NT2/D1 (cell line): Measurements from ENCODE around the gene SLC39A6.
"Not testable (repeated sequence)": the region's sequence is repeated elsewhere in the genome, so short reads cannot be mapped to it uniquely, and the experiment has no call there.

Experiments
- DNase-seq: peaks from one replicate; pipeline ENCODE4 v3.0.0-alpha.2; 2011; ENCODE audit warnings: low read depth, low spot score
- H3K27me3 ChIP-seq: 2 replicates; pipeline ENCODE4 v1.6.0; 2011; ENCODE audit warnings: mild to moderate bottlenecking; ENCODE audit not compliant: insufficient read length, insufficient read depth
- H3K36me3 ChIP-seq: 2 replicates; pipeline ENCODE4 v1.6.1; 2011; ENCODE audit warnings: mild to moderate bottlenecking, low read length, mixed read lengths; ENCODE audit not compliant: insufficient read depth, insufficient read length
- H3K4me1 ChIP-seq: 2 replicates; pipeline ENCODE4 v1.5.1; 2011; ENCODE audit not compliant: insufficient read depth, insufficient read length
- H3K4me3 ChIP-seq: 2 replicates; pipeline ENCODE4 v1.5.1; 2011; ENCODE audit warnings: low read depth; ENCODE audit not compliant: insufficient read length
- H3K9ac ChIP-seq: 2 replicates; pipeline ENCODE4 v1.6.0; 2011; ENCODE audit warnings: low read depth; ENCODE audit not compliant: insufficient read length
- H3K9me3 ChIP-seq: 2 replicates; pipeline ENCODE4 v1.5.1; 2011; ENCODE audit warnings: mild to moderate bottlenecking, low read length; ENCODE audit not compliant: insufficient read depth
- SUZ12 ChIP-seq: IDR thresholded peaks from 2 replicates; pipeline ENCODE4 v1.6.1; 2011; ENCODE audit not compliant: insufficient read length, insufficient read depth; ENCODE audit errors: extremely low read depth
- YY1 ChIP-seq: IDR thresholded peaks from 2 replicates; pipeline ENCODE4 v1.6.1; 2011; ENCODE audit not compliant: insufficient read length, insufficient read depth
- ZNF274 ChIP-seq: IDR thresholded peaks from 2 replicates; pipeline ENCODE4 v1.6.1; 2011; ENCODE audit warnings: mild to moderate bottlenecking, low read depth, low read length

The SLC39A6 gene

DNA sequence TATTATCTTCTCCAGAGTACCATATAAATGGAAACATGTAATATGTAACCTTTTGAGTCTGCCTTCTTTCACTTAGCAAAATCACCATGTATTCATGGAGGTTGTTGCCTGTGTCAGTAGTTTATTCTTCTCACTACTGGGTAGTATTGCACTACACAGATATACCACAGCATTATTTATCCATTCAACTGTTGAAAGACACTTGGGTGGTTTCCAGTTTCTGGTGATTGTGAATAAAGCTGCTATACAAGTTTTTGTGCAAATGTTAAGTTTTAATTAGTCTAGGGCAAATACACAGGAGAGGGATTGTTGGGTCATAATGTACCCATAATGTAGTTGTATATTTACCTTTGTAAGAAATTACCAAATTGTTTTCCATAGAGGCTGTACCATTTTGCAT is 32.2 kb downstream of the SLC39A6 start:
- no peak for TF ChIP-seq ZNF274
- no peak for TF ChIP-seq SUZ12
- TF ChIP-seq YY1: no peak
- no peaks in the 10 kb centered on the region for H3K4me1 ChIP-seq
- H3K27me3 ChIP-seq: no peaks in the 10 kb centered on the region
- peaks cover 5% of the 10 kb centered on the region; the same call in 1 of the 2 replicates for H3K9me3 ChIP-seq
- no peaks in the 10 kb centered on the region for H3K36me3 ChIP-seq
- no peak for DNase-seq
- no peak overlapping the region for H3K4me3 ChIP-seq
- no peak overlapping the region for H3K9ac ChIP-seq

- Histone ChIP-seq H3K9ac (no peak overlapping the region), H3K36me3 (no peaks in the 10 kb centered on the region), H3K4me1 (no peaks in the 10 kb centered on the region), H3K27me3 (no peaks in the 10 kb centered on the region), H3K9me3 (no peaks in the 10 kb centered on the region), H3K4me3 (no peak overlapping the region)
- DNase-seq: peak; percentile 20
- TF ChIP-seq SUZ12 (no peak), ZNF274 (no peak), YY1 (no peak)
These were observed 33.1 kb downstream of the SLC39A6 start for GRCh38 chr18:36095936-36096519.

DNA sequence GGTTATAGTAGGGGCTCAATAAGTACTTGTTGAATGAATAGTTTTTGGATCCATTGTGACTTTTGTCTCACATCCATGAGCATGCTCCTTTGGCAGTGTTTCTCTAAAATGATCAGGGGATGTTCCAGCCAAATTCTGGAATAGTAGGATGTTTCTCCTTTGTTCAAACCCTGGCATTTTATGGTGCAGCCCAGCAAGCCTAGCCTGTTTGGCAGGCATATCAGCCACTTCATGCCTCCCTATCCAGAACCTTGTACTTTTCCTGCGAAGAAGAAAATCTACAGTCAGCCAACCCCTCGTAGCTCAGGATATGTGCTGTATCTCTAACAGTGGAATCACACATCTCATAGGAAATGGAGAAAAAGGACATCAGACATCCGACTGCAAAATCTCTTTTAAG is 34.7 kb downstream of the SLC39A6 start:
- no peaks in the 10 kb centered on the region for H3K4me1 ChIP-seq
- H3K27me3 ChIP-seq: no peaks in the 10 kb centered on the region
- no peak overlapping the region for H3K9ac ChIP-seq
- DNase-seq: no peak
- H3K36me3 ChIP-seq: no peaks in the 10 kb centered on the region
- TF ChIP-seq SUZ12 (no peak), YY1 (no peak), ZNF274 (no peak)
- H3K9me3 ChIP-seq: no peaks in the 10 kb centered on the region
- H3K4me3 ChIP-seq: no peak overlapping the region

DNA sequence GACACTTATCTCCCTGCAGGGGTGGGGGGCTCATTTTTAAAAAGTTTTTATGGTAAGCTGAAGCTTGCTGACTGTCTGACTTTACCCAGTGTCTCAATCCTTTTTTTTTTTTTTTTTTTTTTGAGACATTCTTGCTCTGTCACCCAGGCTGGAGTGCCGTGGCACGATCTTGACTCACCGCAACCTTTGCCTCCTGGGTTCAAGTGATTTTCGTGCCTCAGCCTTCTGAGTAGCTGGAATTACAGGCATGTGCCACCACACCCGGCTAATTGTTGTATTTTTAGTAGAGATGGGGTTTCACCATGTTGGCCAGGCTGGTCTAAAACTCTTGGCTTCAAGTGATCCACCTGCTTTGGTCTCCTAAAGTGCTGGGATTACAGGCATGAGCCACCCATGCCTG is 37.0 kb downstream of the SLC39A6 start:
- DNase-seq, H3K4me1 ChIP-seq, H3K4me3 ChIP-seq, H3K27me3 ChIP-seq, H3K36me3 ChIP-seq, H3K9ac ChIP-seq, H3K9me3 ChIP-seq: not testable (repeated sequence)

- Histone ChIP-seq H3K27me3 (no peaks in the 10 kb centered on the region), H3K9me3 (no peaks in the 10 kb centered on the region), H3K4me1 (no peaks in the 10 kb centered on the region), H3K36me3 (no peaks in the 10 kb centered on the region), H3K4me3 (no peak overlapping the region), H3K9ac (no peak overlapping the region)
- no peak for DNase-seq
- no peak for TF ChIP-seq YY1
- no peak for TF ChIP-seq ZNF274
- TF ChIP-seq SUZ12: no peak
These were observed 40.1 kb downstream of the SLC39A6 start for GRCh38 chr18:36089001-36089400.

DNA sequence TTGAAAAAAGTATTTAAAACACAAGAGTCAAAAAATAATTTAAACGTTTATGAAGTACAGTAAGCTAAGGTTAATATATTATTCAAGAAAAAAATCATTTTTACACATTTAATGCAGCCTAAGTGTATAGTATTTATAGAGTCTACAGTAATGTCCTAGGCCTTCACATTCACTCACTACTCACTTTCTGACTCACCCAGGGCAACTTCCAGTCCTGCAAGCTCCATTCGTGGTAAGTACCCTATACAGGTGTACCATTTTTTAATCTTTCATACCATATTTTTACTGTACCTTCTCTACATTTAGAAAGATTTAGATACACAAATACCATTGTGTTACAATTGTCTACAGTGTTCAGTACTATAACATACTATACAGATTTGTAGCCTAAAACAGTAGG is 40.9 kb downstream of the SLC39A6 start:
- DNase-seq: no peak
- Histone ChIP-seq H3K36me3 (no peaks in the 10 kb centered on the region), H3K27me3 (no peaks in the 10 kb centered on the region), H3K9me3 (no peaks in the 10 kb centered on the region), H3K4me3 (no peak overlapping the region), H3K4me1 (no peaks in the 10 kb centered on the region), H3K9ac (no peak overlapping the region)
- no peak for TF ChIP-seq ZNF274

GRCh38 chr18:36086186-36086585 is 43.0 kb downstream of the SLC39A6 start:
- no peak overlapping the region for H3K4me3 ChIP-seq
- H3K9ac ChIP-seq: no peak overlapping the region
- H3K27me3 ChIP-seq: no peaks in the 10 kb centered on the region
- DNase-seq: no peak
- no peak for TF ChIP-seq ZNF274
- TF ChIP-seq SUZ12: no peak
- TF ChIP-seq YY1: no peak
- H3K4me1 ChIP-seq: no peaks in the 10 kb centered on the region
- H3K36me3 ChIP-seq: no peaks in the 10 kb centered on the region
- no peaks in the 10 kb centered on the region for H3K9me3 ChIP-seq

- H3K9me3 ChIP-seq: 0 out of 2 replicates have a peak, but pooled peaks cover under 1% of the 10 kb centered on the region
- H3K9ac ChIP-seq: no peak overlapping the region
- H3K4me3 ChIP-seq: no peak overlapping the region
- DNase-seq: no peak
- no peaks in the 10 kb centered on the region for H3K4me1 ChIP-seq
- no peak for TF ChIP-seq ZNF274
- no peak for TF ChIP-seq YY1
- no peak for TF ChIP-seq SUZ12
- no peaks in the 10 kb centered on the region for H3K36me3 ChIP-seq
- no peaks in the 10 kb centered on the region for H3K27me3 ChIP-seq
These were observed 43.9 kb downstream of the SLC39A6 start for GRCh38 chr18:36085195-36085594.
